Measurements from ENCODE around the gene SYNJ2. TPM values are rescaled to one million over a fixed set of nuclear protein-coding genes. Genes with fewer than 3 reads are reported as not detected.

The SYNJ2 gene
- total RNA-seq, 1 donor from 2014 or later = 8.3 TPM

- TF ChIP-seq, protein P1, sequence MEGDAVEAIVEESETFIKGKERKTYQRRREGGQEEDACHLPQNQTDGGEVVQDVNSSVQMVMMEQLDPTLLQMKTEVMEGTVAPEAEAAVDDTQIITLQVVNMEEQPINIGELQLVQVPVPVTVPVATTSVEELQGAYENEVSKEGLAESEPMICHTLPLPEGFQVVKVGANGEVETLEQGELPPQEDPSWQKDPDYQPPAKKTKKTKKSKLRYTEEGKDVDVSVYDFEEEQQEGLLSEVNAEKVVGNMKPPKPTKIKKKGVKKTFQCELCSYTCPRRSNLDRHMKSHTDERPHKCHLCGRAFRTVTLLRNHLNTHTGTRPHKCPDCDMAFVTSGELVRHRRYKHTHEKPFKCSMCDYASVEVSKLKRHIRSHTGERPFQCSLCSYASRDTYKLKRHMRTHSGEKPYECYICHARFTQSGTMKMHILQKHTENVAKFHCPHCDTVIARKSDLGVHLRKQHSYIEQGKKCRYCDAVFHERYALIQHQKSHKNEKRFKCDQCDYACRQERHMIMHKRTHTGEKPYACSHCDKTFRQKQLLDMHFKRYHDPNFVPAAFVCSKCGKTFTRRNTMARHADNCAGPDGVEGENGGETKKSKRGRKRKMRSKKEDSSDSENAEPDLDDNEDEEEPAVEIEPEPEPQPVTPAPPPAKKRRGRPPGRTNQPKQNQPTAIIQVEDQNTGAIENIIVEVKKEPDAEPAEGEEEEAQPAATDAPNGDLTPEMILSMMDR (IDR thresholded peaks at IDR 0.05) = peak; percentile 14 to 62 (median 36)
- TF ChIP-seq POLR2A (IDR thresholded peaks at IDR 0.05) = no peak
- TF ChIP-seq POLR2AphosphoS5 (IDR thresholded peaks at IDR 0.05; ENCODE audit: insufficient read depth in 1 of 2, low read depth in 1 of 2) = peak; percentile 64 to 90
- Histone ChIP-seq H3K36me3 (no peaks in the 10 kb centered on the region), H3K4me1 (peaks cover 36% of the 10 kb centered on the region), H3K27me3 (no peaks in the 10 kb centered on the region), H3K9me3 (no peaks in the 10 kb centered on the region), H3K27ac (peak overlapping the region; percentile 91), H3K4me3 (peak overlapping the region; percentile 21 to 34)
- intact Hi-C loops (cut with DNase I) = no loop called here
- DNase-seq (ENCODE audit: extremely low spot score in 2 of 2) = peak in 1 of 2 donors; percentile 98
Observed at GRCh38 chr6:158026054-158026900, 44.6 kb downstream of the SYNJ2 start.

DNA sequence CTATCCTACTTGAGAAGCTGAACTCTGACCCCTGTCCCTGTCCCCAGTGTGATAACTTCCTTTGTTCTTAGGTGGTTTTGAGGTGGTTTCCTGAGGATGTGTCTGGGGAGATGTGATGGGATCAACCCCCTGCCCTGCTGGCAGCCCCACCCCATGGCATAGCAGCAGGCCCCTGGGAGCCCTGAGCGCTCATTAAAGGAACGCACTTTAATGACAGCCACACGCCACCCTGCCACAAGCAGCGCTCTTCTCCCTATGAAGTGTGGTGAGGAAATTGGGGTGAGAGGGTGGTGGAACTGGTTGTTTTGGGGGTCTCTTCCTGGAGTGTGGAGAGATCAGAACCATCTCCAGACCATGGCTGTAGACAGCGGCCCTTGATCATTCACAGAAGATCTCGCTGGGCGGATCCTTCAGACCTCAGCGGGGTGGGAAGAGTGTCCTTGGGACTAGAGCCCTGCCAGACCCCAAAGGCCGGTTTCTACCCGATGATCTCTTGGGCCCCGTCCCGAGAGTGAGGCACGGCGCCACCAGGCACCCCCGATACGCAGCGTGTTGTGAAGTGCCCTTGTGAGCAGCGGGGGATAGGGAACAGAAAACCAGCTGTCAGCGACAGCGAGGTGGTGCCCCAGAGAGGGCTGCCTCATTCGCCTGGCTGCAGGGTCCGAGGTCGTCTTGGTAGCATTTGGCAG is 45.4 kb downstream of the SYNJ2 start:
- TF ChIP-seq POLR2A (IDR thresholded peaks at IDR 0.05) = no peak
- TF ChIP-seq POLR2AphosphoS5 (IDR thresholded peaks at IDR 0.05; ENCODE audit: insufficient read depth in 1 of 2, low read depth in 1 of 2) = no peak
- TF ChIP-seq, protein P1 (IDR thresholded peaks at IDR 0.05) = no peak
- H3K4me3 ChIP-seq = peak overlapping the region in 1 of 2 donors; percentile 34
- no peaks in the 10 kb centered on the region for H3K9me3 ChIP-seq
- intact Hi-C loops (cut with DNase I) = no loop called here
- no peaks in the 10 kb centered on the region for H3K36me3 ChIP-seq
- H3K27ac ChIP-seq = peak overlapping the region; percentile 91
- H3K4me1 ChIP-seq = peaks cover 43% of the 10 kb centered on the region
- no peaks in the 10 kb centered on the region for H3K27me3 ChIP-seq
- DNase-seq (ENCODE audit: extremely low spot score in 2 of 2) = no peak

GRCh38 chr6:158027590-158028285 is 46.1 kb downstream of the SYNJ2 start:
- H3K9me3 ChIP-seq = no peaks in the 10 kb centered on the region
- no peak for DNase-seq (ENCODE audit: extremely low spot score in 2 of 2)
- H3K4me1 ChIP-seq = peaks cover 49% of the 10 kb centered on the region
- intact Hi-C loops (cut with DNase I) = no loop called here
- no peaks in the 10 kb centered on the region for H3K27me3 ChIP-seq
- H3K27ac ChIP-seq = peak overlapping the region; percentile 91
- TF ChIP-seq POLR2AphosphoS5 (IDR thresholded peaks at IDR 0.05; ENCODE audit: insufficient read depth in 1 of 2, low read depth in 1 of 2) (no peak), POLR2A (IDR thresholded peaks at IDR 0.05) (no peak)
- TF ChIP-seq, protein P1 (IDR thresholded peaks at IDR 0.05) = no peak
- H3K4me3 ChIP-seq = no peak overlapping the region
- H3K36me3 ChIP-seq = no peaks in the 10 kb centered on the region

GRCh38 chr6:158028421-158028820 is 46.8 kb downstream of the SYNJ2 start:
- TF ChIP-seq POLR2A (IDR thresholded peaks at IDR 0.05) (no peak), POLR2AphosphoS5 (IDR thresholded peaks at IDR 0.05; ENCODE audit: insufficient read depth in 1 of 2, low read depth in 1 of 2) (no peak)
- TF ChIP-seq, protein P1 (IDR thresholded peaks at IDR 0.05) = no peak
- Histone ChIP-seq H3K27me3 (no peaks in the 10 kb centered on the region), H3K4me3 (no peak overlapping the region), H3K4me1 (peaks cover 49% of the 10 kb centered on the region), H3K36me3 (no peaks in the 10 kb centered on the region), H3K9me3 (no peaks in the 10 kb centered on the region), H3K27ac (peak overlapping the region; percentile 91)
- intact Hi-C loops (cut with DNase I) = no loop called here
- DNase-seq (ENCODE audit: extremely low spot score in 2 of 2) = no peak
